A549 treated with dexamethasone at 1 μM for 4 hours (cell line): ENCODE results near the gene NDUFB3. TPM values are rescaled to one million over a fixed set of nuclear protein-coding genes. Genes with fewer than 3 reads are reported as not detected.

Experiments used
- total RNA-seq: library from RNA; stranded (reverse); fragments of 200-300 nt; extraction: Qiagen RNA extraction; gene quantifications from 5 replicates; pipeline ENCODE4 v1.2.3, GENCODE V29; 2022

Gene NDUFB3
- 121 to 189 TPM (median 125 TPM) in 5 replicates for total RNA-seq

GRCh38 chr2:201071479-201072200, at the start of gene NDUFB3, which contains the start of gene HYCC2:
TSS of gene NDUFB3 (plus strand) at chr2:201072001. CDS start at chr2:201078883, 6,882 bp downstream.
TSS of gene HYCC2 (minus strand) at chr2:201071671. CDS start at chr2:201024009, 47,662 bp downstream.

GRCh38 chr2:201116115-201116958, 44.5 kb downstream of the NDUFB3 start, which contains the start of gene CFLAR:
TSS of gene CFLAR (plus strand) at chr2:201116164. CDS start at chr2:201129866, 13,702 bp downstream.

Other genes starting within 250 kb of the NDUFB3 start
- gene CLK1, start 207.3 kb upstream of the NDUFB3 start, total RNA-seq, result 29.4 to 35.5 TPM (median 32.8 TPM) in 5 replicates
- 21.2 to 25.8 TPM (median 24.3 TPM) in 5 replicates for gene PPIL3, start 182.9 kb upstream of the NDUFB3 start, total RNA-seq
- 37.2 to 38.5 TPM (median 37.6 TPM) in 5 replicates for gene NIF3L1, start 182.6 kb upstream of the NDUFB3 start, total RNA-seq
- gene ORC2, start 108.3 kb upstream of the NDUFB3 start, total RNA-seq, result 12.3 to 17.0 TPM (median 13.4 TPM) in 5 replicates
- 3.0 to 7.4 TPM (median 5.4 TPM) in 5 replicates for gene HYCC2, start 330 bp upstream of the NDUFB3 start, total RNA-seq
- 87.4 to 118 TPM (median 99.9 TPM) in 5 replicates for gene CFLAR, start 44.2 kb downstream of the NDUFB3 start, total RNA-seq
- 1.4 to 2.1 TPM (median 1.9 TPM) in 5 replicates for gene CASP10, start 111.1 kb downstream of the NDUFB3 start, total RNA-seq
- 26.5 to 34.5 TPM (median 31.5 TPM) in 5 replicates for gene CASP8, start 188.5 kb downstream of the NDUFB3 start, total RNA-seq